Stimulated activated CD4-positive, alpha-beta T cell treated with anti-CD3 and anti-CD28 coated beads, Interleukin-12 subunit alpha, Interleukin-12 subunit beta, amount 100 ng/mL, for 4 hours (primary cell): ENCODE measurements around the gene FEZF2.

ENCODE experiments used
- DNase-seq: peaks from one replicate; pipeline ENCODE4 v3.0.0-alpha.2; 2020

Gene FEZF2

DNA sequence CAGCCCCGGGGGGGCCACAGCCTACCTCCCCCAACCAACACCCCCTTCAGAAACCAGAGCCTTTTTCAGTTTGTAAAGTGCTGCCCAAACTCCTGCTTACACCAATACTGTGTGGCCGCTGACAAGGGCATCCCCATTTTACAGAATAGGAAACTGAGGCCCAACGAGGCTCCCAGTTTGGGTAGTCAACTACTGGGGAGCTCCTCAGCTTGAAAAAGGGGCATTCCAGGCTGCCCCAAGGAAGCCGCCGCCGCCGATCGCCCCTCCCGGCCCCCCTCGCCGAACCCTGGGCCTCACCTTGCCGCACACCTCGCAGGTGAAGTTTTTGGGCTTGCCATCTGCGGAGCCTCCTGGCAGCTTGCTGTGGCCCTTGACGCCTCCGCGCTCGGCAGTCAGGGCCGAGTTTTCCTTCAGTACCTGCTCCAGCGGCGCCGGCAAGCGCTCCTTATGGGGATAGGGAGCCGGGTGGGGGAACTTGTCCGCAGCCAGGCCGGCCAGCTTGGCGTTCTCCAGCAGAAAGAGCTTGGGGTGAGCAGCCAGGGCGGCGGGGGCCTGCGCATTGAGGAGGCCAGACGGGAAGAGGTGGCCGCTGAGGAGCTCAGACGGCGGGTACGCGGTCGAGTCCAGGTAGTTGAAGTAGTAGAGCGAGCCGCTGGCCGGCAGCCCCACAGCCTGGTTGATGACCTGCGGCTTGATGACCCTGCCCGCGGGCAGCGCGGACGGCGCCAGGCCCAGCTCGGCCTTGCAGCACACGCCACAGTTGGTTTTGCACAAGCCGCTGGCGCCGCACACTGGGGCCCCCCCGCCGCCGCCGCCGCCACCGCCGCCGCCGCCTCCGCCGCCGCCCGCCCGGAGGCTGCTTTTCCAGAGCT lies 1.4 kb downstream of the FEZF2 start:
- no peak for DNase-seq

DNA sequence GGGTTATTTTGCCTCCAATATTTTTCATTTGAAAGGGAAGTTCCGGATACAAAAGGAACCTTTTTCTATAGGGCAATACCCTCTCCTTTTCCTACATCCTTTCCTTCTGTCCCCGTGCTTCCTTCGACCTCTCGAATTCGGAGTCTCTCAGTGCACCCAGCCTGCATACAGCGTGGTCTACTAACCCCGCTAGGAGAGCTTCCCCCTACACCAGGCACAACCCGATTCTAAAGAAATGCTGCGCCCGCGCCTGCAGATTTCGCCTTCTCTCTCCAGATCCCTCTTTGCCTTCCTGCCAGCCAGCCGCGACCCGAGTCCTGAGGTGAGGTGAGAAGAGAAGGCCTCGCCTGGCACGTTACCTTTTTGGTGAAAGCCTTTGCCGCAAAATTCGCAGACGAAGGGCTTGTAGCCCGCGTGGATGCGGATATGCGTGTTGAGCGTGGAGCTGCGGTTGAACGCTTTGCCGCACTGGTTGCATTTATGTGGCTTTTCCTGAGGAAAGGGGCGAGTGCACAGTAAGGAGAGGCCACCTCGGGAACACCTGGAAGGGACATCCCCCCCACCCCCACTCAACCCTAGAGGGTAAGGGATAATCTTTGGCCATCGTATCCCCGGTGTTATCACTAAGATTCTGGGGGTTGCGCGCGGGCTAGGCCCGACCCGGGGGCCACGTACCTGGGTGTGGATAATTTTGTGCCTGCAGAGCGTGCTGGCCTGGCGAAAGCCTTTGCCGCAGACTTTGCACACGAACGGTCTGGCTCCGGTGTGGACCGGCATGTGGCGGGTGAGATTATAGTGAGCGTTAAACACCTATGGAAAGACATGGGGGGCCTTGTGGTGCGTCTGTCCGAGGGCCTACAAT lies 2.3 kb downstream of the FEZF2 start:
- no peak for DNase-seq

DNA sequence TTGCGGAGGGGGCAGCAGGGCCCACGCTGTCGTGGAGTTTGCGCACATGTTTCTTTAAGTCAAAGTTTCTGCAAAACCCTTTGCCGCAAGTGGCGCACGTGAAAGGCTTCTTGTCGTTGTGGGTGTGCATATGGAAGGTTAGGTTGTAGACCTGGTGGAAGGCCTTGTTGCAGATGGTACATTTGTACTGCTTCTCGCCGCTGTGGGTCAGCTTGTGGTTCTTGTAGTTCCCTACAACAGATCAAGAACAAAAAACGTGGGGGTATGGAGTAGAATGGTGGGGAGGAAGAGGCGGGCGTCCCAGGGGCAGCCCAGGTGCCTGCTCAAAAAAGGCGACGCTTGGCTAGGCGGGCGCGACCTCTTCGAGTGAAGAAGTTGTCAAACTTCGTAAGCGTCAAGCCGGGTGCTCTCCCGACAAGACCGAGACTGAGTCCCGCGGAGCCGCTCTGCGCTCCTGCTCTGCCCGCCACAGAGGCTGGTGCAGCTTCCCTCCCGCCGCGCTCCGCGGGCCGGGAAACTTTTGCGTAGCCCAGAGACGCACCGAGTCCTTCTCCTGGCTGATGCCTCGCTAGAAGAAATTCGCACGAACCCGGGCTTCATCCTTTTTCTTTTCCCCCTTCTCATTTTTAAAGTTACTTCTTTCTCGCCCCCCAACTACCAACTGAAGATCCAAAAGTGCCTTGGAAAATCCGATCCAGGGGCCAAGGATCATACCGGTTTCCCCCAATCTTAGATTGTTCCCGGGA lies 3.1 kb downstream of the FEZF2 start:
- no peak for DNase-seq

DNA sequence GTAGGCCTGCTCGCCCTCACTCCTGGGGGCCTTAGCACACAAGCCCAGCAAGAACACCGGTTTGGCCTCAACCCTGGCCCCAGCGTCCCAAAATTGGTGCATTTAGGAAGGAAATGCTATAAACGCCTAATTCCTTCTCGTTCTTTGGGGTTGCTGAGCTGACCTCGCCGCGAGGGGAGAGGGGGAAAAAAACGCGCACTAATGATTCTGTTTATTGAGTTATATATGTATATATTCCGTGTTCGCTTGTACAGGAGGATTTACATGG lies 3.9 kb downstream of the FEZF2 start:
- no peak for DNase-seq

DNA sequence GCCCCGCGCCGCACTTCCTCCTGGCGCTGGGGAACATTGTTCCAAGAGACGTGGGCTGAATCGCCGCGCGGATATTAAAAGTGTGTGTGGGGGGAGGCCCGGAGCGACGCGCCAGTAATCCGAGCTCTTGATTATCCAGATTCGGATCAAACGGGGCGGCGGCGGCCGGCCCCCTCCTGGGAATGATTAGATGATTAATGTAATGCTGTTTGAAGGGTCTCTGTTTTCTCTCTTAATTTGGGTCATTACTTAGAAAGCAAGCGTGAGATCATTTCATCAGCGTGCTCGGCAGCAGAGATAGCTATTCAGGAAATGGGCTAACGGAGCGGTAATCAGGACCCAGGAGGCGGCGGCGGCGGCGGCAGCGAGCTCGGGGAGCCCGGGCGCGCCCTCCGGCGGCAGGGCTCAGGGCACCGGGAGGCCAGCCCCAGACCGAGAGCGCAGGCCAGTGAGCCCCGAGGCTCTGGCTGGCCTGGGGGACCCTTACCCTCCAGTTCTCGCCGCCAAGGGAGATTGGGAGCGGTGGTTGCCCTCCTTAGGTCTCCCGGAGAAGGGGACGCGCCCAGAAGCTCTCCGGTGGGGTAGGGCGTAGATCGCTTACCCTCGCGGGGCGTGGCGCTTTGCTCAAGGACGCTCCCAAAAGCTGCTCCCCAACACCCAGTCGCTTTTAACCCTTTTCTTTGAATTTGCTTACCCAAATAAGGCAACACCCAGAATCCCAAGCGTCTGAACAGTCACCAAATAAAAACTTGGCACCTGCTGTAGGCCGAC lies 4.5 kb downstream of the FEZF2 start:
- DNase-seq = no peak

DNA sequence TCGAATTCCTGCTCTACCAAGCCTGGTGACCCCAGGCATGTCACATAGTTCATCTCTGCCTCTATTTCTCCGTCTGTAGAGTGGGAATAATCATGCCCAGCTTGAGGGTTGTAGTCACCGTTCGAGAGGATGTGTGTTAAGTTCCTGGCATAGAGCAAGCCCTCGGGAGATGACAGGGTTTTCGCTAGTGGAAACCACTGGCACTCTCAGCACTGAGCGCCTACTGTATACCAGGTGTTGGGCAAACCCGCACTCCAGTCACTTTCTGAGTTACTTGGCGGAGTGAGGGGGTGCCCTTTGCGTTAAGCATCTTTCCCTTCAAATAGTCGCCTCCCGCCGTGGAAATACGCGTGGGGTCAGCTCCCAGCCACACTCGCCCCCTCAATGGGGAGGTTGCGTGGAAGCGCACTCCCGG lies 5.1 kb downstream of the FEZF2 start:
- DNase-seq = no peak

DNA sequence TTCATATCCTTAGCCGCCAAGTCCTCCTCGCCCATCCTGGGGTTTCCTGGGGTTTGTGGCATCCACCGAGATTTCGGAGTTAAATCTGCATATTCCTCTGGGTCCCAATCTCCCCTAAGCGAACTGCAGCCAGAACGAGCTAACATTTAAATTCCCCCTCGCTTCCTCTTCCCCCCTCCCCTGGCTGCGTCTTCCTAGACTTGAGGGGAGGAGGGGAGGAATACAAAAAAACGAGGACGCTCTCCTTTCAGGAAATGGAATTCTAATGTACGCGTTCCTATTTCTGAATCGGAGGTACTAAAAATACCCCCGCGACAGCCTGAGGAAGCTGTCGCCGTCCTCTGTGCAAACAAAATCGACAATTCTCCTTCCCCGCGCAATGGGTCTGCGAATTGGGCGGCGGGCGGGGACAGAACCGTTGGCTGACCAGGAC lies 5.6 kb downstream of the FEZF2 start:
- DNase-seq = no peak

DNA sequence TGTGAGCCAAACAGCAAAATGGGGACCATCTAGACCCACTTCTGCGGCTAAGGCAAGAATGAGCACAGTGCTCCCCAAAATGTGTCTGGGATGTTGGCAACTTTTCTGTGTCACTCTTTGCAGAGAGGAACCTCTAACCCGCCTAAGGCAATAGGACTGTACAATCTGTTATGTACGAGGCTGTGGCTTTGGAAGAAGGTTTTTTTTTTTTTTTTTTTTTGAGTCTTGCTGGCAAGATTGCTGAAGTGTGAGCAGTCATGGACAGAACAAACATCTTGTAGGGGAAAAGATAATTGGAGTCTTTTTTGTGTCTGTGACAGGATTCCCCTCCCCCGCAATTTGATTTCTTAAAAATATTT lies 7.2 kb downstream of the FEZF2 start:
- DNase-seq = no peak

DNA sequence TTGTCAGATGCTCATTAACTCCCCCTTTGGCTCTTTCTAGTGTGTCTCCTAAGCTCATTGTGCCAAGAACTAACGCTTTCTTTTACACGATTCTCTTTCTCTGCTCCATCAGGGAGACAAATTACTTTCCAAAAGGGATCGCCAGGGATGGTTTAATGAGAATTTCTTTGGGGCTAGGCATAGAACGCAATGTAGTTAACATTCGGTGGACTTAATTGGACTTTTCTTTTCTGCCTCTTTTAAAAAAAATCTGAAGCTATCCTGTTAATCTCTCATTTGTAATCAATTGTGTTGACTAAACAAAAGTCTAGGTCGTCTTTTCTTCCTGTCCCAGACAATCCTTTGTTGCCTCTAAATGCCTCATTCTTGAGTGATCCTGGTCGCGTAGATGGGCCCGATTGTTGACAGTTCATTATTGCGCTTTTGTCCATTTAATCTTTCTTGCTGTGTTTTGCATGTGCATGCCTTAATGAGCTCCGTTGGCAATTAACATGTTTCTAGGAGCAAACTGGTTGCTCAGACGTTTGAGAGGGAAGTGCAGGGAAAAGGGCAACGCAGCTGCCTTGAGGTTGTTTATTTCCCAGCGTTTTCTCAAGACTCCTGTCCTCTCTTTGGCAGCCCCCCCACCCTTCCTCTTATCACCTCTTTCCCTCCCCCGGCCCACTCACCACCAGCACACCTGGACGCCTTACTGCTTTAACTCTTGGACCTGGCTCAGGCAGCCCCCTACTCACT lies 7.8 kb downstream of the FEZF2 start:
- no peak for DNase-seq

DNA sequence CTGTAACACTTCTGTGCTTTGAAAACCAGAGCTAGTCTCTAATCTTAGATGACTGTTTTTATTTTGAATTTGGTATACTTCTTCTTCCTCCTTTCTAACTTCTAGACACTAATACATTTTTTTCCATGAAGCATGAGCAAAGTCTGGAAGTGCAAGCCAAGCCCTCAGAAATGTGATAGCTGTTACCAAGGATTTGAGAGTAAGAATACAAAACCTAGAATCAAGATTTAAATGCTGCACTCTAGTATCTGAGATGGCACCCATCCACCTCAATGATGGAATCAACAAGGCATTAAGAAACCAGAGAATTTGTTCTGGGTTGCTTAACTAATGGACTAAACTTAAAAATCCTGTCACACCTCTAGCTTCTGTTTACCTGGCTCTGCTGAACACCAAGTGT lies 9.2 kb downstream of the FEZF2 start:
- no peak for DNase-seq

DNA sequence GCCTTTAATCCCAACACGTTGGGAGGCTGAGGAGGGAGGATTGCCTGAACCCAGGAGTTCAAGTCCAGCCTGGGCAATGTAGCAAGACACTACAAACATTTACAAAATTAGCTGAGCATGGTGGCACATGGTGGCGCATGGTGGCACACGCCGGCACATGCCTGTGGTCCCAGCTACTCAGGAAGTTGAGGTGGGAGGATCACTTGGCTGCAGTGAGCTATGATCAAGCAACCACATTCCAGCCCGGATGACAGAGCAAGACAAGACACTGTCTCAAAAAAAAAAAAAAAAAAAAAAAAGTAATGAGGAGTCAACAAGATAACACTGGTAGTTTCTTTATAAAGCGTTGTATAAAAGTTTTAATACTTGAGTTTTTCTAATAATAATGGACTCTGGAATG lies 10.1 kb downstream of the FEZF2 start:
- no peak for DNase-seq

DNA sequence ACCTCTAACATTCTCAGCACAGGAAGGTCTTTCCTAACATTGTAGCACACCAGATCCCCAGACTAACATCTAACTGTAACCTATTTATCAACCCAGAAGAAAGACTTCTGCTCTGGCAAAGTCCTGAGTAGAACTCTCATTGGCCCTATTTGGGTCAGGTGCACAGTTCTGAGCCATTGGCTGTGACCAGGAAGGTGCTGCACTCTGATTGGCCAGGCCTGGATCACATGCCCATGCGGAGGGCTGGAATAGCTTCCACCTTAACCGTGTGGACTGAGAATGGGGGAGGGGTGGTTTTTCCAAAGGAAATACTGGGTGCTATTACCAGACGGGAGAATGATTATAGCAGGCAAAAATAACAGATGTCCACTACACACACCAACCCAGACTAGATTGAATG lies 11.5 kb downstream of the FEZF2 start:
- DNase-seq = no peak

DNA sequence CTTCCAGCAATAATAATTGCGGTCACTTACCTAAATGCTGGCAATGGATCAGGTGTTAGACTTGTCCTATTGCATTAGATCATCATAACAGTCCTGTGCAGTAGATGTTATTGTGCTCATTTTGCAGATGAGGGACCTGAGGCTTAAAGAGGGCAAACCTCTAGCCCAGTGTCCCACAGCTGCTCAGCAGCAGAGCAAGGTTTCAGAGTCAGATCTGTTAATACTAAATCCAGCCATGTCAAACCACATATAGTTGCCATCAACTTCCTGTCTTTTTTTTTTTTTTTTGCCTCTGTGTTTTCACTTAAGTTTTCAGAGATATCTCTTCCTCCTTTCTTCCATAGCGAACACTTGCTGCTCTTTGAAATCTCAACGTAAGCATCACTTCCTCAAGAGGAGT lies 12.1 kb downstream of the FEZF2 start:
- no peak for DNase-seq

DNA sequence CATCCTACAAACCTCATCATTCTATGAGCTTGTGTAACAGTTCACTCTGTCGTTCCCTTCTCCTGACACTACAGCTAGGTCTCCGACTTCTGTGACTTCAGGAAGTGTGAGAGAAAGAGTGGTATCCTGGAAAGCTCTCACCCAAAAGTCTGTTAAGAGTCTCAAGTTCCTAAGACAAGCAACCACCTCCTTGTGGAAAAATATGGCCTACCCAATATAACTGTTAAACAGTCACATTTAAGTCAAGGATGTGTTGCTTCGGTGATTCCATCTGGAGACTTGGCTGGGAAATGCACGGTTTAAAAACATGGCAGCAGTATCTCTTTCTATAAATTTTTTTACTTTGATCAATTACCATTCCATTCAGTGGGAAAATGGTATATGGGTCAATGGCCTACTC lies 13.8 kb downstream of the FEZF2 start:
- DNase-seq = no peak

DNA sequence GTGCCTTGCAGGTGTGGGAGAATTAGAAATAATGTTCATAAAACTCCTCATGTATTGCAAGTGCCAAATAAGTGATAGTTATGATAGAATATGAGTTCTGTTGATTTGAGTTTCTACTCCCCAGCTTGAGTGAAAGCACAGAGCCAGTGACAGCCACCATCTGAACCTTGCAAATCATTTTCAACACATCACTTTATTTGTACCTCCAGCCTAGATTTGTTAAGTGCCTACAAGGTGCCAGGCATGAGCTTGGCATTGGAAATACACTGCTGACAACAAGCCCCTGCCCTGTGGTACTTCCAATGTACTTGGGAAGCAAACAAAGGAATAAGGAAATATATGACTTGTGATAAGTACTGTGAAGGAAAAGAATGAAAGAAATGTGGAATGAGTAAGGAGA lies 17.0 kb downstream of the FEZF2 start:
- no peak for DNase-seq

DNA sequence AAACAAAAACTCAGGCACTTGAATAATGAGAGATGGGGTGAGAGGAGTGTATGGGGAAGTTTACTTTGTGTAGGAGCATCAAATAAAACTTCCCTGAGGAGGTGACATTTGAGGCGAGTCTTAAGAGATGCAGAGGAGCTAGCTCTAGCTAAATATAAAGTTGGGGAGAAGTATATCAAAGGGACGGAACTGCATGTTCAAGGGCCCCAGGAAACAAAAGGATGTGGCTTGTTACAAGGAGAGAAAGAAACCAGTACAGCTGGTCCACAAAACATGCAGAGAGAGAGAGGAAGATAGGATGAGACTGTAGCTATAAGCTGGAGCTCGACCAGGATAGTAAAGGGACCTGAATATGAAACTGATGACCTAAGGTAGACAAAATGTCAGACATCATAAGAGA lies 17.6 kb downstream of the FEZF2 start:
- DNase-seq = no peak

DNA sequence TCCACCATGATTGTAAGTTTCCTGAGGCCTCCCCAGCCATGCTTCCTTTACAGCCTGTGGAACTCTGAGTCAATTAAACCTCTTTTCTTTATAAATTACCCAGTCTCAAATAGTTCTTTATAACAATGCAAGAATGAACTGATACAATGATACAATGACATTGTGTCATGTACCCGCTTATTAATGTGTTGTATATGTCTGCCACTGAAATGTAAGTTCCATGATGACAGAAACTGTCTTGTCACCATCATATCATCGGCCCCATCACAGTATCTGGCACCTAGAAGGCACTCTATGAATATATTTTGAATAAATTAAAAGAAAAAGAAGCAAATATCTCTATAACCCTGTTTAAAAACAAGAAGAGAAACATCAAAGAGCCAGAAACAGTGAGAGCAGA lies 29.6 kb downstream of the FEZF2 start:
- DNase-seq = no peak

DNA sequence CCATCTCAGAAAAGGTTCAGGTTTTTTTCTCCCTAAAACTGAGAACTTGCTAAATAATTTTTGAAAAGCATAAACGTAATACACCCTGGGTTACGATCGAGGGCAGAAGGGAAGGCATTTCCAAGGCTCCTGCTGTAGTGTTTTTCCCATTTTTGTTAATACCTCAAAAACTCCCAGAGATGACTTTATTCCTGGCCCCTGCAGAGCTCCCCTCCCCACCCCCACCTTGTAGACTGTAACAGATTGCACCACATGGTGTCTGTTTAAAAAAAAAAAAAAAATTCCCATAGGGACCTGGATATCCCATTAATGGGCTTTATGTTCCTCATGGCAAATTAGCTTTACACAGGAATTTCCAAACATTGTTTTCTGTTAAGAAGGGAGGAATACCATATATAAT lies 38.2 kb downstream of the FEZF2 start:
- DNase-seq = no peak

DNA sequence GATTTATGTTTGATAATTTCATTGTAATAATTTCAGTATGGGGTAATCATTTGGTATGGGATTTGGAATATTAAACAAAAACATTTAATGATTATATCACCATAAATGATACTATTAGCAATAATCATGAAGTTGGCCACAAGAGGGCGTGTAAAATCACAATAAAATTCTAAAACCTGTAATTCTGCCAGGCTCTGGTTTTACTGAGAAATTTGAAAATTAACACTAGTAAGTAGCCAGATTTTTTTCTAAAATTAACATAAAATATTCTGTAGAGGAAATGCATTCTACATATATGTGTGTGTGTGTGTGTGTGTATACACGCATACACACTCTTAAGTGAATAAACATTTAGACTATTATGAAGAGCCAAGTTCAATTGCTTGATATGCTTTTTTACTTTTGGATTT lies 40.5 kb downstream of the FEZF2 start:
- no peak for DNase-seq

DNA sequence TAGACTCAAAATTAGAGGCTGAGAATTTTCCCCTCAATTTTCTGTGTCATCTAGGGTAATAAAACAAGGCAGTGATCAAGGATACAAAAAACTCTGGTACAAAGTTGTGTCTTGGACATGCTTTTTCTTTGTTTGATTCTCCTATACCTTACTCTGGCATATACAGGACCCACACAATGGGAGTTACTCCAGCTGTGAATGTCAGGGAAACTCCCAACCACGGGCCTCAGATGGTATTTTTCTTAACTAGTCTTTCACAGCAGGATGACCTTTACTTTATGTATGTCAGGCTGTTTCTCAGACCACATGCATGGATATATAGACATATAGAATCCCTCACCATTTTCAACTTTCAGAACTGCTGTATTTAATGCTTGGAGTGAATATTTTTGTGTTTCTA lies 41.3 kb downstream of the FEZF2 start:
- DNase-seq = no peak

DNA sequence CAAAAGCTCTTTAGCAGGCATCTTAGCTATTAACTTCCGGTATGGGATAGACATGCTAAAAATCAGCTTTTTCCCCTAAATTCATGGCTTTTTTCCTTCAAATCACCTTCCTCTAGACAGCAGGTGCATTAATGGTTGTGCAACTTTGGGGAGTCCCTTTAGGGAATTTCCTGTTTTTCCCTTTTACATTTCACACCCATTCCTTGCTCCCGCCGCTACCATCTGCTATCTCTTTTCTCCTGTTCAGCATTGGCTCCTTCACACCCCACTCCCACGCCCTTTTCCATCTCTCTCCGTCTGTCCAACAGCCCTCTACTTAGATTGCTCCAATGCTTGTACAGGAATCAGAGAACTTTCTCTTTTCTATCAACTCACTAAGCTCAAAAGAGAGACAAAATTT lies 43.4 kb downstream of the FEZF2 start:
- DNase-seq = no peak

DNA sequence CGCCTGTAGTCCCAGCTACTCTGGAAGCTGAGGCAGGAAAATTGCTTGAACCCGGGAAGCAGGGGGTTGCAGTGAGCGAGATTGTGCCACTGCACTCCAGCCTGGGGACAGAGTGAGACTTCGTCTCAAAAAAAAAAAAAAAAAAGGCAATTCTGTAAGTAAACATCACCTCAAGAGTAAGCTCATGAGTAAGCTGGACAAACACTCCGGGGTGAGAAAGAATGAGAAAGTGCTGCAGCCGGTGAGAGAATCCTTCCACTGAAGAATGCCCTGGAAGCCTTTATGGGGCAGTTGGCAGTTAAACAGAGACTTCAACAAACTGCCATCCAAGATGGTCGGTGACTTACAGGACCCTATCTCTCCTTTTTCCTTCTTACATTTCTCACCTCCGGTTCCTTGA lies 47.5 kb downstream of the FEZF2 start:
- no peak for DNase-seq
